Epithelial cell of esophagus (primary cell): ENCODE measurements around the gene SH2D4B.

Experiments
- DNase-seq: peaks from one replicate; pipeline ENCODE4 v3.0.0; 2010; ENCODE audit warnings: low read depth
- H3K4me3 ChIP-seq: 2 replicates; pipeline ENCODE4 v1.5.1; 2011; ENCODE audit warnings: mild to moderate bottlenecking, low read length, control low read depth
- CTCF ChIP-seq: IDR thresholded peaks from 2 replicates; pipeline ENCODE4 v1.5.1; 2011; ENCODE audit warnings: low read depth, mild to moderate bottlenecking, low read length, control low read depth, inconsistent platforms; ENCODE audit not compliant: insufficient read depth; ENCODE audit errors: missing control alignments

The SH2D4B gene

GRCh38 chr10:80537736-80538480 is at the start of gene SH2D4B:
TSS of gene SH2D4B (plus strand) at chr10:80537902. CDS start at chr10:80538332, 430 bp downstream.
- no peak within 1 kb of the TSS for H3K4me3 ChIP-seq
- no peak for TF ChIP-seq CTCF
- DNase-seq: no peak

- no peak overlapping the region for H3K4me3 ChIP-seq
- TF ChIP-seq CTCF: no peak
- DNase-seq: peak; percentile 78
These were observed 49.1 kb upstream of the SH2D4B start for GRCh38 chr10:80488539-80489066.

- no peak for DNase-seq
- no peak for TF ChIP-seq CTCF
- H3K4me3 ChIP-seq: no peak overlapping the region
These were observed 48.2 kb upstream of the SH2D4B start for GRCh38 chr10:80489371-80490112.

- no peak for TF ChIP-seq CTCF
- no peak overlapping the region for H3K4me3 ChIP-seq
- DNase-seq: no peak
These were observed 46.2 kb upstream of the SH2D4B start for GRCh38 chr10:80491251-80492102.

- no peak for TF ChIP-seq CTCF
- no peak overlapping the region for H3K4me3 ChIP-seq
- DNase-seq: no peak
These were observed 44.7 kb upstream of the SH2D4B start for GRCh38 chr10:80492848-80493521.

GRCh38 chr10:80493522-80494051 is 44.1 kb upstream of the SH2D4B start:
- no peak overlapping the region for H3K4me3 ChIP-seq
- no peak for TF ChIP-seq CTCF
- no peak for DNase-seq
